Endothelial cell of umbilical vein (primary cell): ENCODE results near the gene RAP1GAP.

ENCODE experiments used
- CTCF ChIP-seq, 2 donors: IDR thresholded peaks; 1 replicate in 1 of 2; 2 replicates in 1 of 2; pipeline ENCODE4 v1.5.1; 2011; ENCODE audit warnings: low read length in 2 of 2, mild to moderate bottlenecking in 2 of 2, moderate library complexity in 2 of 2, control low read depth in 1 of 2, inconsistent platforms in 1 of 2, low read depth in 1 of 2; ENCODE audit not compliant: insufficient read depth in 1 of 2; ENCODE audit errors: extremely low read depth in 1 of 2
- EZH2 ChIP-seq: IDR thresholded peaks from 2 replicates; pipeline ENCODE4 v1.6.1; 2012; ENCODE audit warnings: borderline replicate concordance, low read depth, mild to moderate bottlenecking, moderate library complexity, low read length, inconsistent platforms; ENCODE audit not compliant: severe bottlenecking
- MAX ChIP-seq: IDR thresholded peaks from 2 replicates; pipeline ENCODE4 v1.6.1; 2011; ENCODE audit not compliant: insufficient read depth, insufficient read length
- POLR2A ChIP-seq: IDR thresholded peaks from 2 replicates; pipeline ENCODE4 v1.6.1; 2012; ENCODE audit warnings: low read depth, mild to moderate bottlenecking, control low read depth, low read length
- POLR2AphosphoS5 ChIP-seq: IDR thresholded peaks from 2 replicates; pipeline ENCODE4 v1.6.1; 2012; ENCODE audit warnings: low read depth, mild to moderate bottlenecking, control low read depth, low read length, moderate library complexity; ENCODE audit not compliant: insufficient read depth

- no peak for TF ChIP-seq CTCF (IDR thresholded peaks at IDR 0.05; ENCODE audit: extremely low read depth in 1 of 2, insufficient read depth in 1 of 2, low read depth in 1 of 2, low read length in 2 of 2)
- TF ChIP-seq POLR2AphosphoS5: no peak
- TF ChIP-seq POLR2A: no peak
- TF ChIP-seq EZH2: no peak
- TF ChIP-seq MAX: no peak
These were observed 4.2 kb downstream of the RAP1GAP start for GRCh38 chr1:21664806-21665588.
